ENCODE data around the gene SMIM45.

SMIM45 gene

DNA sequence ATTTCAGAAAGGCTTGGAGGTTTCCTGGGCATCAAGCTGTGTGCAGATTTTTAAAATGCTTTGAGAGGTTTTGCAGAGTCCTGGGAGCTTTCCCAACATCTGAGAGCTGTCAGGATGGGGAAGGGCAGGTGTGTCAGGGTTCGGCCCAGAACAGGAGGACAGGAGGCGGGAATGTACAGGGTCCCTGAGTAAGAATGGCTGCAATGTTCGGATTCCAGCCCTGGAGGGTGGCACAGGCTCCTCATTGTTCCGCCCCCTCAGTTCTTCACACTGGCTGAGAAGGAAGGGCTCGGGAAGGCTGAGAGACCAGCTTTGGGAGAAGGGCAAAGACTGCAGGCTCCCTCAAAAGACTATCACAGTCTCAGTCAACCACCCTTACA is 12.2 kb downstream of the SMIM45 start:
- no peak for DNase-seq (ENCODE audit: low read depth)
- TF ChIP-seq, protein P1, sequence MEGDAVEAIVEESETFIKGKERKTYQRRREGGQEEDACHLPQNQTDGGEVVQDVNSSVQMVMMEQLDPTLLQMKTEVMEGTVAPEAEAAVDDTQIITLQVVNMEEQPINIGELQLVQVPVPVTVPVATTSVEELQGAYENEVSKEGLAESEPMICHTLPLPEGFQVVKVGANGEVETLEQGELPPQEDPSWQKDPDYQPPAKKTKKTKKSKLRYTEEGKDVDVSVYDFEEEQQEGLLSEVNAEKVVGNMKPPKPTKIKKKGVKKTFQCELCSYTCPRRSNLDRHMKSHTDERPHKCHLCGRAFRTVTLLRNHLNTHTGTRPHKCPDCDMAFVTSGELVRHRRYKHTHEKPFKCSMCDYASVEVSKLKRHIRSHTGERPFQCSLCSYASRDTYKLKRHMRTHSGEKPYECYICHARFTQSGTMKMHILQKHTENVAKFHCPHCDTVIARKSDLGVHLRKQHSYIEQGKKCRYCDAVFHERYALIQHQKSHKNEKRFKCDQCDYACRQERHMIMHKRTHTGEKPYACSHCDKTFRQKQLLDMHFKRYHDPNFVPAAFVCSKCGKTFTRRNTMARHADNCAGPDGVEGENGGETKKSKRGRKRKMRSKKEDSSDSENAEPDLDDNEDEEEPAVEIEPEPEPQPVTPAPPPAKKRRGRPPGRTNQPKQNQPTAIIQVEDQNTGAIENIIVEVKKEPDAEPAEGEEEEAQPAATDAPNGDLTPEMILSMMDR (IDR thresholded peaks at IDR 0.05; ENCODE audit: insufficient read depth, low read depth, low read length, missing control alignments) = no peak
- H3K4me3 ChIP-seq (ENCODE audit: low read depth, low read length) = no peak overlapping the region

DNA sequence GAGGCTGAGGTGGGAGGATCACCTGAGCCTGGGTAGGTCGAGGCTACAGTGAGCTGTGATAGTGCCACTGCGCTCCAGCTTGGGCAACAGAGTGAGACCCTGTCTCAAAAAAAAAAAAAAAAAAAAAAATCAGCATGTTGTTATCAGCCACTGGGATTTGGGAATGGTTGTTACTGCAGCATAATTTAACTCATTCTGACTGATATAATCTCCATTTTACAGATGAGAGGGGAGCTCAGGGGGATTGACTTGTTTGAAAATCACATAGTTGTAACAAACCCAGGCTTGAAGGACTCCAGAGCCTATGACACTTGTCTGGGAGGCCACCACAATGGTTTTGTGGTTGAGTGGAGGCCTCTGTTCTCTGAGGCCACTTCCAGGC is 14.3 kb downstream of the SMIM45 start:
- DNase-seq (ENCODE audit: low read depth) = no peak
- TF ChIP-seq, protein P1 (IDR thresholded peaks at IDR 0.05; ENCODE audit: insufficient read depth, low read depth, low read length, missing control alignments) = no peak
- H3K4me3 ChIP-seq (ENCODE audit: low read depth, low read length) = no peak overlapping the region

- TF ChIP-seq, protein P1 (IDR thresholded peaks at IDR 0.05; ENCODE audit: insufficient read depth, low read depth, low read length, missing control alignments) = peak; percentile 51
- peak; percentile 89 for DNase-seq (ENCODE audit: low read depth)
- H3K4me3 ChIP-seq (ENCODE audit: low read depth, low read length) = no peak overlapping the region
Measured at GRCh38 chr22:41966607-41967240, 14.8 kb downstream of the SMIM45 start.

DNA sequence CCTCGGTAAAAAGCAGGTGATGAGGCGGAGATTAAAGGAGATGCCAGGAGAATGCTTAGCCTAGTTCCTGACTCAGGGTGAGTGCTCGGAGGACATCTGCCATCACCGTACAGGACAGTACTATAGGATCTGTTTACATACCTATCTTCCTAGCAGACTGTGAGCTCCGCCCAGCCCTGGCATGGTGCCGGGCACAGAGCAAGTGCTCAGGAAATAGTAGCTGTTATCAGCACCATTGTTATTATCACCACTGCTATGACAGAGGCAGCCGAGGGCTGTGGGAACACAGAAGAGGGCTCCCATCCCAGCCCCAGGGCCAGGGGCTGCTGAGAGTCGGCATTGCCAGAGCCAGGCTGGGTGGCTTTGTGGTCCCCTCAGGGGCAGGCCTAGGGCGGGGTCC is 16.7 kb downstream of the SMIM45 start:
- TF ChIP-seq, protein P1 (IDR thresholded peaks at IDR 0.05; ENCODE audit: insufficient read depth, low read depth, low read length, missing control alignments) = no peak
- H3K4me3 ChIP-seq (ENCODE audit: low read depth, low read length) = no peak overlapping the region
- no peak for DNase-seq (ENCODE audit: low read depth)

DNA sequence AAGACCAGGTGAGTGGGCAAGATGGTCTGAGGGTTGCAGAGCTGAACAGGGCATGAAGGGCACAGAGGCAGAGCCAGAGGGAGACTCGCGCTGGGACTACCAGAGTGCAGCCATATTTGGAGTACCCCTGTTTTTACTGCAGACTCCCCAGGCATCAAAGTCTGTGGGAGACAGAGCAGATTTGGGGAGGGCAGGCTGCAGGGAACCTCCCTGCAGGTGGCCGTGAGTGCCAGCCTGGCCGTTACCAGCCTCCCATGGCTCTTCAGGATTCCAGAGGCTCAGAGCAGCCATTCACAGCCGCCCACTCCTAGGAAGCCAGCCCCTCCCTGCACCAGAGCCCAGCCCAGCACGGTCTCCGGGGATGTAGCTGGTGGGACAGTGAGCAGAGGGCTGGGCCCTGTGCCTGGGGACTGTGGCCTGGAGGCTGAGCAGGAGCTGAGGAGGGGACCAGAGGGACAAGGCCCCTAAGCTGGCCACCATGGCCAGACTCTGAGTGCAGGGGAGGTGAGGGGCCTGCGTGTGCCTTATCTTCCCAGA is 17.2 kb downstream of the SMIM45 start, which contains the start of gene SEPTIN3:
TSS of gene SEPTIN3 (plus strand) at position 334 of the 537 bp plus-strand sequence. CDS start 2,050 bp downstream, outside the sequence.
- H3K4me3 ChIP-seq (ENCODE audit: low read depth, low read length) = no peak within 1 kb of the TSS
- no peak for DNase-seq (ENCODE audit: low read depth)
- TF ChIP-seq, protein P1 (IDR thresholded peaks at IDR 0.05; ENCODE audit: insufficient read depth, low read depth, low read length, missing control alignments) = no peak

GRCh38 chr22:41970601-41971000 is 18.7 kb downstream of the SMIM45 start:
- H3K4me3 ChIP-seq (ENCODE audit: low read depth, low read length) = no peak overlapping the region
- TF ChIP-seq, protein P1 (IDR thresholded peaks at IDR 0.05; ENCODE audit: insufficient read depth, low read depth, low read length, missing control alignments) = no peak
- DNase-seq (ENCODE audit: low read depth) = no peak

DNA sequence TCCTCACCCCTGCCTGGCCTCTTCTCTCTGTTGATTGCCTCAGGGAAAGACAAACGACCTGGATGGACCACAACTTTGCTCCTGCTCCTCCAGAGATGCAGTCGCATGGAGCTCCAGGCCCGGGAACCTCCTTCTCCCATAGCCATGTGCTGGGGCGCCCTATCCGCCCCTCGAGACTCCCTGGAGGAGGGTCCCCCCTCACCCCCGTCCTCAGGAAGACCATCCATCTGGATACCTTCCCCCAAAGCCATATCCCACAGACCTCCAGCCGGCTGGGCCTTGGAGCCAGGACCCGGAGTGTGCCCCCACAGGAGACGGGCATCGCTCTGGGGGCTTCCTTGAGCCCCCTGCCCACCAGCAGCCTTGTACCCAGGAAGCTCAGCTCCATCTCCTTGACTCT is 19.5 kb downstream of the SMIM45 start:
- H3K4me3 ChIP-seq (ENCODE audit: low read depth, low read length) = no peak overlapping the region
- DNase-seq (ENCODE audit: low read depth) = no peak
- TF ChIP-seq, protein P1 (IDR thresholded peaks at IDR 0.05; ENCODE audit: insufficient read depth, low read depth, low read length, missing control alignments) = no peak
